CD4-positive, alpha-beta T cell treated with Interleukin-10 for 1 hour (primary cell): ENCODE data around the gene FOXP4.

Experiments
- DNase-seq: peaks from one replicate; pipeline ENCODE4 v3.0.0-alpha.2; 2020

FOXP4 gene

DNA sequence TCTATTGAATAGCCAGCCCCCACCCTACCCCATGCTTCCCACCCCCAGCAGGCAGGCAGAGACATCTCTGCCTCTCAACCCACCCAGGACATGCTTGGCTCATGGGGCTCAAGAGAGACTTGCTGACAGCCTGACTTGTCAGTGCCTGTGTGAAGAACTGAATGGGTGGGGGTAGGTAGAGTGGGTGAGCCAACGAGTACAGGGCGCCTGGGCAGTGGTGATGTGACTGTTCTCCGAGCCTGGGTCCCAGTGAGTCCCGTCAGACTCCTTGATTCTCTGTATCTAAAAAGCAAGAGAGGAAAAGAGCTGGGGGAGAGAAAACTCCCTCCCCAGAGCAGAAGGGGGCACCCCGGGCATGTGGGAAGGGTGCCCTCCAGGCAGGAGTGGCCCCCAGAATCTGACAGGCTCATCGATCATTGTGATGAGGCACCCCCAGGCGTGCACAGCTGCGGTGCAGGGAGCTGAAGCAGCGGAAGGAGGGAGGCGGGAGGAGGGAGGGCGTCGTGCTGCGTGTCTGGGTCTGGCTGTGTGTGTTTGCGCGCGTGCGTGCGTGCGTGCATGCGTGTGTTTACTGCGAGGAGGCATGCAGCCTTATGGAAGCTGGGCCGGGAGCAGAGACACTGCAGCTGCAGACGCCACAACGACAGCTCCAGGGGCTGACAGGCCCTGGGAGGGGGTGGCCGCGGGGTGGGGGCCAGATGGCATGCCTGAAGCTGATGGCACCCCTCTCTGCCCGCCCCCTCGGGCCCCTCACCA is 40.2 kb downstream of the FOXP4 start:
- no peak for DNase-seq

GRCh38 chr6:41587131-41587879 is 41.1 kb downstream of the FOXP4 start:
- no peak for DNase-seq

- no peak for DNase-seq
Measured at GRCh38 chr6:41588111-41588510, 41.9 kb downstream of the FOXP4 start.

DNA sequence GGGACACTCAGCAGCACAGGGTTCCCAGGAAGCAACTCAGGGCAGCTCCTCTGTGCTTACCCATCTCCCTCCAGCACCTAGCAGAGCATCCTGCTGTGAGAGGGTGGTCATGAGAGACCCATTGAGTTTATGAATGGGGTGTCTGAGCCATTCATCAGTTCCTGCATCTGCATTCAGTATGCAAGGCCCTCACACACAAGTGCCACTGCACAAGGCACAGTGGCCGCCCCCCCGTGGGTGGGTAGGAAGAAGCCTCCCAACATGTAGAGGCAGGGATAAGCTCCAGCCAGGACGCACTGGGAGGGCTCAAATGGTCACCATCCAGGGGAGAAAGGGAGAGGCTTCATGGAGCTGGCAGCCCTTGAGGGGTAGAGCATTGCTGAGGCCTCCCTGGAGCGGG is 43.0 kb downstream of the FOXP4 start:
- no peak for DNase-seq

DNA sequence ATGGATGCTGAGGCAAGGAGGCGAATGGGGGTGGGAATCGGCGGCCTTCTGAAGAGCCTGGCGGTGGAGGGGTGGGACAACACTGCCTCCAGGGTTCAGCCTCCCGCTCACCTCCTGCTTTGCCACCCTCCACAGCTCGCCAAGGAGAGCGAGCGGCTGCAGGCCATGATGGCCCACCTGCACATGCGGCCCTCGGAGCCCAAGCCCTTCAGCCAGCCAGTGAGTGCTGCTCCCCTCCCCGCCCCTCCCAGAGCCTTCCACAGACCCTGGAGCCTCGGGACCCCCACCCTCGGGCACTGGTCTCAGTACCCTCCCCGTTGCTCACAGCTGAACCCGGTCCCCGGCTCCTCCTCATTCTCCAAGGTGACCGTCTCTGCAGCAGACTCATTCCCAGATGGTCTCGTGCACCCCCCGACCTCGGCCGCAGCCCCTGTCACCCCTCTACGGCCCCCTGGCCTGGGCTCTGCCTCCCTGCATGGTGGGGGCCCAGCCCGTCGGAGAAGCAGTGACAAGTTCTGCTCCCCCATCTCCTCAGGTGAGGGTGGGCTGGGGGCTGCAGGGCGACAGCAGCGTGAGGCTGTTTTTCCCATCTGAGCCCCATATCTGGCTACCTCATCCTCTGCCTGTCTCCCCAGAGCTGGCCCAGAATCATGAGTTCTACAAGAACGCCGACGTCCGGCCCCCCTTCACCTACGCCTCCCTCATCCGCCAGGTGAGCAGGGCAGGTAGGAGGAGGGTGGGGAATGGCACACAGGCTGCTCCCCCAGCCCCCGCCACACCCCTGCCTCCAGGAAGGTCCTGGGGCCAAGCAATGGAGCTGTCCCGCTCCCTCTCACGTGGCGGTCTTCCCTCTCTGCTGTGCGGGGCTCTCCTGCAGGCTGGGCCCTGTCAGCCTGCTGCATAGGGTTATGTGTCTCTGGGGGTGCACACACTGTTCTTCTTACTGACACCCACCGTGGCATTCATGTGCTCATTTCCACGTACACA is 43.7 kb downstream of the FOXP4 start:
- no peak for DNase-seq

GRCh38 chr6:41591122-41591521 is 44.9 kb downstream of the FOXP4 start:
- no peak for DNase-seq

DNA sequence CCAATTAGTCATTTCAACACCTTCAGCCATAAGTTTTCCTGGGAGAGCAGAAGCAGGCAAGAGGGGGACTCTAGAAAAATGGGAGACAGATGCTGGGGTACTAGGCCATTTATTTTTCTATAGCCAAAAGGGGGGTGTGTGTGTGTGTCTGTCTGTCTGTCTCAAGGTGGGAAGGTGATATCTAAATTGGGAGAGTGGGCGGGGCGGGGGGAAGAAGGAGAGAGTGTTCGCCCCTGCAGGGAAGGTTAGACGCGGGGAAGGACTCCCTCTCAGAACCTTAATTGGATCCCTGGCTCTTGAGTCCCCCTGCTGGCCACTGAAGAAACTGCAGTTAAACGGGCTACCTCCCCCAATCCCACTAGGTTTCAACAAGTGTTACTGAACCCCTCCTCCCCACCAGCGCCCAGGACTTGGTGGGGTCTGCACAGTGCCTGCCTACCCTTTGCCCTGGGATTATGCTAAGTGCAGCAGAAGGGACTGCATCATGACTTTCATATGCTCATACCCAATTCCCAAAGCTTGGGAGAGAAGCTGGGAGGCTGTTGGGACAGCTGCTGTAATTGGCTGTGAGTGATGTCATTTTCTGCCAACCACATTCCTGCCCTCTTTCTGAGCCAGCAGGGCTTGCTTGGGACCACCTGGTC is 45.8 kb downstream of the FOXP4 start:
- peak; percentile 79 for DNase-seq

GRCh38 chr6:41593406-41593805 is 47.2 kb downstream of the FOXP4 start:
- no peak for DNase-seq

DNA sequence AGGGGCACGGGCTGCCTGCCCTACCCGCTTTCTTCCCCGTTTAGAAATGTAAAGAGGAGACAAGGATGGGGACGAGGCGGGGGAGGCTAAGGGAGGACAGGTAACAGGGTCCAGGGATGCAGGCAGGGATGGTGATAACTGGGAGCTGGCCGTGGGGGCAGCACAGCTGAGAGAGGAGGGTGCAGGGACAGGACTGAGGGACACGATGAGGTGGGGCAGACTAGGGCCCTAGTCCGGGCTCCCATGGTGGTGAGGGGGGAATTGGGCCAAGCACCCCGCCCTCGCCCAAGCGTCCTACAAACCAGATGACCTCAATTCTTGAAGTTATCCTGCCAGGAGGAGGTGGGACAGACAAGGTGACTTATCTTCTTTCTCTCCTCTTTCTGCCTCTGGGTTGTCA is 47.7 kb downstream of the FOXP4 start:
- no peak for DNase-seq

DNA sequence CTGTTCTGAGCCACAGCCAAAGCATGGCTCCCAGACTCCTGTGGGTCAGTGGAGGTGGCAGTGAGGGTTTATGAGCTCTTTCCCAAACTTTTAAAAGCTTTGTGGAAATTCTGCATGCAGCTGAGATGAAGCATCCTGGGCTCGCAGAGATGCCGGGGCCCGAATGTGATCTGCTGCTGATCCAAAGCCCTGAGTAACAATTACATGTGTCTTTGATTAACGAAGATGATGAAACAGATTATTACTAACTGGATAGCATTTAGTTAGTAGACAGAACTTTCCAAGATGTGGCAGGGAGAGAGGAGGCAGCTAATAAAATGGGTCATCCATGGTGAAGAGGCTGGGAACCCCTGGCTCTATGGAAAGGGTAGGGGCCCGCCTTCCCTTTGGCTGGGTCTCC is 48.1 kb downstream of the FOXP4 start:
- DNase-seq = no peak

- DNase-seq = no peak
Measured at GRCh38 chr6:41594766-41595165, 48.6 kb downstream of the FOXP4 start.

GRCh38 chr6:41595166-41595565 is 49.0 kb downstream of the FOXP4 start:
- no peak for DNase-seq

- DNase-seq = no peak
Measured at GRCh38 chr6:41596096-41596685, 50.0 kb downstream of the FOXP4 start.

DNA sequence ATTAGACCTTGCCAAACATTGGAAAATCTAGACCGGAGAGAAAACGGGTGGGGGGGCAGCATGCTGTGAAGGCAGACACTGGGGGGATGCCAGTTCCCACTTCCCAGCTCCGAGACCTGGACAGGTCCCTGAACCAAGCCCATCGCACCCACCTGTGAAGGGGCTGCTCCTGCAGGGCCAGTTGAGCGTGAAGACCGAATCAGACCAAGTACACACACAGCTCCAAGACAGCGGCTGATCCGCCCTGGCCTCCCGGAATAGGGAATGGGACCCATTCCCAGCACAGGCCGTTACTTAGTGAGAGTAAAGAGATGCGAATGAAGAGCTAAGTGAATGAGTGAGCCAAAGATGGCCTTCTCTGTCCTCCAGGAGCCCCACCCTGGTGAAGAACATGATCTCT is 50.6 kb downstream of the FOXP4 start:
- no peak for DNase-seq

- DNase-seq = no peak
Measured at GRCh38 chr6:41597246-41598000, 51.2 kb downstream of the FOXP4 start.

DNA sequence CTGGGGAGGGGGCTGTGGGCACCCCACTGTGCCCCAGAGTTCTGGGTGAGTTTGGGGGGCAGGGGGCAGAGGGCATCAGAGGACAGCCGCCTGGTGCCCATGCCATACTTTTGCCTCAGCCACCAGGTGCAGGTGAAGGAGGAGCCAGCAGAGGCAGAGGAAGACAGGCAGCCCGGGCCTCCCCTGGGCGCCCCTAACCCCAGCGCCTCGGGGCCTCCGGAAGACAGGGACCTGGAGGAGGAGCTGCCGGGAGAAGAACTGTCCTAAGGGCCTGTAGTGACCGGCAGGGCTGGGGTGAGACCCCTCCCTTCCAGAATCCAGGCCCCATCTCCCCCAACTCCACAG is 52.5 kb downstream of the FOXP4 start:
- no peak for DNase-seq

- DNase-seq = no peak
Measured at GRCh38 chr6:41599015-41599851, 53.1 kb downstream of the FOXP4 start.

DNA sequence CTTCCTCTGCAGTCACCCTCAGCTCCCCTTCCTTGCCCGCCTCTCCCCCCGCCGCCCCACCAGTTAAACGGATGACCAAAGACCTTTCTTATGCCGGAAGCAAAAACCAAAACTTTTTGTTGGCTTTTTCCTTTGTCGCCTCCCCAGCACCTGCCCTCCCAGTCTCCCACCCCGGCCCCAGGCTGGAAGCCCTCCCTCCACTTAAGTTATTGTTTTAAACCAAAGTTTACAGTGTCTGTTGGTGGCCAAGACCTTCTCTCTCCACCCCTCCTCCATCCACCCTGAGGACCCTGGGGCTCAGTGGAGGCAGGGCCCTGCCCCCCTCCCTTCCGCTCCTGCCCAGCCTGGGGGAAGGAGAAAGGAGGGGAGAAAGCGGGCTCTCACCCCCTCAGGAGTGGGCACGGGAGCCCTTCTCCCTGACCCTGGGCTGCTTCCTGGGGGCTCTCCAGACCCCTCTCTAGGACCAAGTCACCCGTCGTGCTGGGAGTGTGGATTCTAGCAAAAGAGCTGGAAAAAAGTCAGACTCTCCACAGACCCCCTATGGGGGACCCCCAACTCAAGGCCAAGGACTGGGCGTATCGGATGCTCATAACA is 53.8 kb downstream of the FOXP4 start:
- DNase-seq = no peak

DNA sequence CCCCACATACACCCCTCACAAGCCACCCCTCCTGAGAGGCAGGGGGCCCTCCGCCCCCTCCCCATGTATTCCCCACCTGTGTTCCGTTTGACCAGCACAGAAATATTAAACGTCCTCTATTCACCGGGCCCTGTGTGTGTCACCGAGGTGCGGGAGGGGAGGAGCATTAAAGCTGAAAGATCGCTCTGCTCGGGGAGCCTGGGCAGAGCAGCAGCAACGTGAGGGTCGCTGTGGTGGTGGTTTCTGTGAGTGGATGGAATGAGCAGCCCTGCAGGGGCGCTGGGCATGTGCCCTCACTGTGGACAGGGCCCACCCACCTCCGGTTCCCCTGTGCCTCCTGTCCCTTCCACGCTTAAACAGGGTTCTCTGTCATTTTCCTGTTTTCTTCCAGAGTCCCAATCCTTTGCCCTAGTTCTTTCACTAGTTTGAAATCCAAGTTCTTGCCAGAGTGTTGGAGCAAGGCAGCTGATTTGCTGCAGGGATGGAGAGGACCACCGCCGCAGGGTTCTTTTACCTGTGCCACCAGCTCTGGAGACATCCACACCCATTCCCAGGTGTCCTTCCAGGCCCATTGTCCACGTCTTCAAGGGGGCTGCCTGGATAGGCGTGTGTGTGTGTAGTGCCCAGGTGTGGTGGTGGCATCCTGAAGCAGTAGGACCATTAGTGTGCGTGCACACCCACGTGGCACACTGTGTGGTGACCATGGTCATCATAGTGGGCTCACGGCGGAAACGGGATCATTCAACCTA is 54.5 kb downstream of the FOXP4 start:
- no peak for DNase-seq

GRCh38 chr6:41601248-41601549 is 55.0 kb downstream of the FOXP4 start:
- no peak for DNase-seq
